HG03442 (cell line): ENCODE measurements around the gene STK25.
"Not testable (repeated sequence)": the region's sequence is repeated elsewhere in the genome, so short reads cannot be mapped to it uniquely, and the experiment has no call there.

Experiments used
- ATAC-seq: cut with Tn5 transposase; IDR thresholded peaks from one replicate; pipeline ENCODE4 v1.9.1; 2021; ENCODE audit warnings: mild to moderate bottlenecking, moderate library complexity; ENCODE audit not compliant: unreplicated experiment

Gene STK25

DNA sequence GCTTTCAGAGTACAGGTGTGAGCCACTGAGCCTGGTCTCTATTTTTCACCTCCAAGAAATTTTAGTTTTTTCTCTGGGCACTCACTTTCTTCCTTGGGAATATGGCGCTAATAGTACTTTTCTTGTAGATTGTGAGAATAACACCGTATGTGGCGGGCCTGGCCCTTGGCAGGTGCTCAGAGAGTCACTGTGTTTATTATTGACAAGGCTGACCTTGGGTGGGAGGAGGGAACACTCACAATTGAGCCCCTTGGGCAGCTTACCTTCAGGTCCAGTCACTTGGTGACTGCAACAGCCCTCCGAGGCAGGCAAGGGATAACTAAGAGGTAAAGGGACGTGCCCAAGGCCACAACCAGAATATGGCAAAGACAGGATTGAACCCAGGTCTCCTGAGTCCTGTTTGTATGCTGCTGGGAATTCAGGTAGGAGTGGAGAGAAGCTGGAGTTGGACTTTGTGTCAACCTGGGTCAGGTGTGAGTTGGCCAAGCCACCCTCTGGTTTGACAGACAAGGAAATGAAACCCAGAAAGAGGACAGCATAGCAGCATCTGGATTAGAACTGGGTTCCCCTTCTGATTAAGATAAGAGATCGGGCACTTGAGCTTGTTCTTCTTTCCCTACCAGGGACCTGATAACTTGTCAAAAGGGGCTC is 2.8 kb upstream of the STK25 start:
- no peak for ATAC-seq

- ATAC-seq, result no peak
Observed at GRCh38 chr2:241509155-241509784, 886 bp upstream of the STK25 start.

DNA sequence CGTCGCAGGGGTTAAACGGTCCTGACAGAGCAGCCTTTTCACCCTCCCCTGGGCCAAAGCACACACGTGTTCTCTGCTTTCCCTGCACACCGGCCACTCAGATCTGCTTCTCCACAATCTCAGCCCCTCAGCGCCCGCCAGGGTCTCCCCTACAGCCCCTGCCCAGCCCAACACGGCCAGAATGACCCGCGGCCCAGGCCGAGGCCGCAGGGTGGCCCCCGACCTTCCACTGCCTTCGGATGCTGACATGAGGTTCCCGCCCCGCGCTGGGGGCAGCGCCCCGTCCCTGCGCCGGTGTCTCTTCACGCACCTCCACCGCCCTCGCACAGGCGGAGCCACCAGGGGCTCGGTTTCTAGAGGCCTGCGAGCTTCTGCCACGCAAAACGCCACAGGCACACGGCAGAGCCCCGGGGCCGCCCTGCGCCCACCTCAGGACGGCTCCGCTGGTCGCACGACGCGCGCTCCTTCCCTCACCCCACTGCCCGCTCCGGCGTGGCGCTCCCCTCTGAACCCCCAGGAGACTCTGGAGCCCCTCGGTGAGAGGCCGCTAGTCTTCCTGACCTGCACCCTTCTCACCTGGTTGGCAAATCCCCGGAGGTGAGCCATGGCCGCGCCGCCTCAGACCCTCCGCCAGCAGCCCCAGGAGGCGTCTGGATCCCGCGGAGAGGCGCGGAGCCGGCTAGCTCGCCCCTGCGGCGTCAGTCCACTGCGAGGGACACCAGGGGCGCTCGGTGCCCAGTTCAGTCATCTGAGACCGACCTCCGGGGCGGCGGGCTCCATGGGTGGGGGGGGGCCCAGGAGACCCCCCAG is 749 bp downstream of the STK25 start:
- peak; percentile 16 for ATAC-seq

GRCh38 chr2:241506793-241507429 is 1.5 kb downstream of the STK25 start:
- ATAC-seq, result no peak

- ATAC-seq, result not testable (repeated sequence)
Observed at GRCh38 chr2:241506317-241506716, 2.1 kb downstream of the STK25 start.

GRCh38 chr2:241505781-241506201 is 2.6 kb downstream of the STK25 start:
- no peak for ATAC-seq

DNA sequence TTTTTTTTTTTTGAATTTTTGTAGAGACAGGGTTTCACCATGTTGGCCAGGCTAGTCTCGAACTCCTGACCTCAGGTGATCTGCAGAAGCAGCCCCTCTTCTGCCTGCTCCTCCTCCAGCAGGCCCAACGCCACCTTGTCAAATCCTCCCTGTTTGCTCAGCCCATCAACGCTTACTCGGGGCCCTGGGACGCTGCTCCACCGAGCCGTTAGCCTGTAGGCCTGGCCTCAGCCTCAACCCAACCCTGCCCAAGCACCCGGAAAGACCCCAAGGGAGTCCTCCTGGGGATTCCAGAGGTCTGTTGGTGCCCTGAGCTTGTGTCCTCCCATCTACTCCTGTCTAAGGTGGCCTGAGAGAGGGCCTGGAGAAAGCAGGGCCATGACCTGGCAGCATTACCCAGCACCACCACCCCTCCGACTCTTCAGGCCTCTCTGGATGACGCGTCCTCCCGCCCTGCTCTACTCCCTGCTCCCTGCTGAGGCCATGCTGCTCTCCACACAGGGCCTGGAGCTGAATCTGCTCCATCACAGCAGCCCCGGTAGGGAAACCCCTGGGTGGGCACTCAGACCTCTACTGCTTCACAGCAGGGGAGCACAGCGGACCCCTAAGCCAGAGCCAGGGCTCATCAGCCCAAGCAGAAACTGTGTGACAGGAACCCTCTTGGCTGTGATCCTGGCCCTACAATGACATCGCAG is 3.2 kb downstream of the STK25 start:
- ATAC-seq, result no peak

GRCh38 chr2:241503776-241504392 is 4.5 kb downstream of the STK25 start:
- no peak for ATAC-seq

DNA sequence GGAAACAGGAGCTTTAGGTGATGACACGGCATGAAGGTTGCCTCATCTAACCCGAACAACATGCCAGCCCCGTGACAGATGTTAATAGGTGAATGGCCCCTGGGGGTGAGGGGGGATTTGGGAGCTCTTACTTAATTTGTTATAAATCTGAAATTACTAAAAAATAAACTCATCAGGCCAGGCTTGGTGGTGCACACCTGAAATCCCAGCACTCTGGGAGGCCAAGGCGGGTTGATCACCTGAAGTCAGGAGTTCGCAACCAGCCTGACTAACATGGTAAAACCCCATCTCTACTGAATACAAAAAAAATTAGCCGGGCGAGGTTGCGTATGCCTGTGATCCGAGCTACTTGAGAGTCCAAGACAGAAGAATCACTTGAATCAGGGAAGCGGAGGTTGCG is 6.1 kb downstream of the STK25 start:
- no peak for ATAC-seq

DNA sequence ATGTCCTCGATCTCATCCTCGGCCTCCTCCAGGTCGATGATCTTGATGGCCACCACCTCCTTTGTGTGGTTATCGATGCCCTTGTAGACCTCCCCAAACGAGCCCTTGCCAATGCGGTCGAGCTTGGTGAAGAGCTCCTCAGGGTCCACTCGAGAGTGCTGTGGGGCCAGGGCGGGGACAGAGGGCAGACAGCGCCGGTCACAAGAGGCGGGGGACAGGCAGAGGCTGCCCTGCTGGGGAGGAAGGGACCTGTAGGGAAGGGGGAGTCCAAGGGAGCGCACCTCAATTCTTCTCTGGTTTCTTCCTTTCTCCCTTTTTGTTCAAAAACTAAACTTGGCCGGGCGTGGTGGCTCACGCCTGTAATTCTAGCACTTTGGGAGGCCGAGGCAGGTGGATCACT is 6.8 kb downstream of the STK25 start:
- no peak for ATAC-seq

DNA sequence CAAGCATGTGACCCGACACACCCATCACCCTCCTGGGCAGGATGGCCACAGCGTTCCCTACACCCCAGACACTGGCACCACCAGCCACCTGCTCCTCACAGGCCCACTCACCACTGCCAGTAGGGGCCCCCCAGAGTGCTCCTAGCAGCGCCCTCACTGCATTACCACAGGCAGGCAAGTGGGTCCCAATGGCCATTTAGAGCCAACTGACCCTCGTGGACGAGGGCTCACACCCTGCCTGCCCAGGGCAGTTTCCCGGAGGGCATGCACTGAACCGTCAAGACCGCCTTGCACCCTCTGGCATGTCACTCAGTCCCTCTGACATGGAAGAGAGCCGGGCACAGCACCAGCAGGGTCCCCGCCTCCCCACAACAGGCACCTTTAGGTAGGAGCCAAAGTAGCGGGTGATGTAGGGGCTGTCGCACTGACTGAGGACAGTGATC is 7.3 kb downstream of the STK25 start:
- no peak for ATAC-seq

DNA sequence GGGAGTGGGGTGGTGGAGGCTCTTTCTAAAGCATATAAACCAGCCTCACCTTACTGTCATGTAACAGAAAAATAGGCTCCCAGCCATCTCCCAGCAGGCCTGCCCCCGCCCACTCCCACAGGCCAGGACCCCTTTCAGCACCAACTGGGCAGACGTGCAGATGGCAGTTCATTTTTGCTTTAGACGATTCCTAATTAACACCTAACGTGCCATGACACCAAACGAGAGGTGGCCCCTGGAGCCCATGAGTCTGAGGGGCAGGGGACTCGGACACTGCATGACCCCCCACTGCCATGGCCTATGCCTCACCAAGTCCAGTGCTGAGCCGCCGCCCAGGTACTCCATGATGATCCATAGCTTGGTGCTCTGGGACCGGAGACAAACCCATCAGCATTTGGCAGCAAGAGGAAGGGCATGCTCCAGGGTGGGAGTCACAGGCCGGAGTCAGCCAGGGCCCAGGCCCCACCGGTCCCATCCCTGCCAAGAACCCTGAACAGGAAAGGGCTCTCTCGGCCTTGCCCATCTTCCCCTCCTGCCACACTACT is 7.9 kb downstream of the STK25 start:
- ATAC-seq, result no peak

GRCh38 chr2:241500016-241500415 is 8.4 kb downstream of the STK25 start:
- no peak for ATAC-seq

- no peak for ATAC-seq
Observed at GRCh38 chr2:241499146-241499965, 9.0 kb downstream of the STK25 start.

DNA sequence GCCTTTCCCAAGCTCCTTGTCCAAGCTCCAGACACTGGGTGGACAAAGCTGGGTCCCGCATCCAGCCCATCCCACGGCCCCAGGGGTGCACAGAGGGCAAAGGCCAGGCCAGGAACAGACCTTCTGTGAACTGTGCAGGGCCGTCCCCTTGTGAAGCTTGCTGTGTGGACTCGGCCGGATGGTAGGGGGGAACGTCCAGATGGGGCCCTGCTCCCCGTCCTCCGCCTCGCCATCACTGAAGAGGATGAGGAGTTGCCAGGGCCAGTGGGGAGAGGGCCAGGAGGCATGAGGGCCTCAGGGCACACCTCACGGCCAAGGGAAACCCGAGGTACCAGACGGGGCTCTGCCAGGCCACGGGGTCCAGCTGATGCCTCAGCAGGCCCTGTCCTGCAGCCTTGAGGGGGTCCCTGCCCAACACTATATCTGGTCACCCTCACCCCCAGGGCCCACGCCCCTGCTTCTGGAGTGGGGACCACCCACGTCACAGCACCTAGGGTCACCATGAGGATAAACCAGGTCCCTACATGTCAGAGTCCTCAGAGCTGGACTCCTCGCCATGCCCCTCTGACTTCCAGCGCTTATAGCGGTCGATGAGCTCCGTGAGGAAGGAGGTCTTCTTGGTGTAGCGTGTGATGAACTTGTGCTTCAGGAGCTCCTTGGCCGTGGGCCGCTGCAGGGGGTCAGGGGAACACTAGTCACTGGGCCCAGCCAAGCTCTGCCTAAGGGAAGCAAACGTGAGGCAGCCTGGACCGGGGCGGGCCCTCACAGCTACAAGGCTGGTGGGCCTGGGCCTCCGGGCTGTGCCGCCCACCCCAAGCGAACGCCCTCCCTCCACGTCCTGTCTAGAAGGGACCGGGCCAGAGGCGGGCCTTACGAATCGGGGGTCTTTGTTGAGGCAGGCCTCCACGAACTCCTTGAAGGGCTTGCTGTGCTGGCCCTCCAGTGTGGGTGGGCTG is 10.0 kb downstream of the STK25 start:
- ATAC-seq, result no peak

GRCh38 chr2:241496904-241497877 is 11.2 kb downstream of the STK25 start:
- no peak for ATAC-seq
